CD4-positive, alpha-beta T cell treated with Interleukin-6 for 4 hours (primary cell): ENCODE data around the gene WBP1L.
"Not testable (repeated sequence)": the region's sequence is repeated elsewhere in the genome, so short reads cannot be mapped to it uniquely, and the experiment has no call there.

Source experiments
- DNase-seq: peaks from one replicate; pipeline ENCODE4 v3.0.0-alpha.2; 2020; ENCODE audit warnings: mixed read lengths

The WBP1L gene

GRCh38 chr10:102726274-102726673 is 17.5 kb upstream of the WBP1L start:
- no peak for DNase-seq

GRCh38 chr10:102727037-102727818 is 16.5 kb upstream of the WBP1L start:
- DNase-seq = no peak

DNA sequence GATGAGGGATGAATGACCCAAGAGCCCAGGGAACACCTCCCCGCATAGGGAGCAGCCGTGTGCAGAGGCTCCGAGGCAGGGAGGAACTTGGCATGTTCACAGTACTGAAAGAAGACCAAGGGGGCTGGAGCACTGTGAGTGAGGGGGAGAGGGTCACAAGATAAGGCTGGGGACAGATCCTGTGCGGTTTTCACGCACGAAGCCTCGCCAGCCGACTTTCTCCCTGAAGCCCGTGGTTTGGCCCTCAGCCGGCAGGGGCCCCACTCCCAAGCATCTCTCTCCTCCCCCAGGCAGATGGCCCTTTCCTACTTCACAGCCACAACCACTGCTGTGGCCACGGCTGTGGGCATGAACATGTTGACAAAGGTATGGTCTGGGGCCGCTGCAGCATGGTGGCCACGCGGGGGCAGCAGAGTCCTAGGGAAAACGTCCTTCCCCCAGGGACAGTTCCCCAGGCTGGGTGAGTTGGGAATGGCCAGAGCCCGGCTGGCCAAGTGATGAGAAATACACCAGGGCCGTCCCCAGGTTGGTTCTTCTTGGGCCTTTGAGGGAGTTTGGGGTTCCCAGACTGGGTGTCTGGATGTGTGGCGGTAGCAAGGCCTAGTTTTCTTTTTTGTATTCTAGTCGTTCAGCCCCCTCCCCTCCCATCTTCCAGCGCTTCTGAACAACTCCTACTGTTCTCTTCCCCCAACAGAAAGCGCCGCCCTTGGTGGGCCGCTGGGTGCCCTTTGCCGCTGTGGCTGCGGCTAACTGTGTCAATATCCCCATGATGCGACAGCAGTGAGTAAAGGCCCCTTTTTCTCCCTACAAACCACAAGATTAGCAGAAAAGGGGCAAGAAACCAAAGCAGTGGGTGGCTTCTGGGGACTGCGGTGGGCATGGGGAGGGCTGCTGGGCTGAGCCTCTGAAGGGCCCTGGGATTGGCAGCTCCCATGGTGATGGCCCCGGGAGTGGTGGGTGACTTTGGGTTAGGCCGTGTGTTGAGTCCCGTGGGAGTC is 14.4 kb upstream of the WBP1L start:
- peak; percentile 68 for DNase-seq

DNA sequence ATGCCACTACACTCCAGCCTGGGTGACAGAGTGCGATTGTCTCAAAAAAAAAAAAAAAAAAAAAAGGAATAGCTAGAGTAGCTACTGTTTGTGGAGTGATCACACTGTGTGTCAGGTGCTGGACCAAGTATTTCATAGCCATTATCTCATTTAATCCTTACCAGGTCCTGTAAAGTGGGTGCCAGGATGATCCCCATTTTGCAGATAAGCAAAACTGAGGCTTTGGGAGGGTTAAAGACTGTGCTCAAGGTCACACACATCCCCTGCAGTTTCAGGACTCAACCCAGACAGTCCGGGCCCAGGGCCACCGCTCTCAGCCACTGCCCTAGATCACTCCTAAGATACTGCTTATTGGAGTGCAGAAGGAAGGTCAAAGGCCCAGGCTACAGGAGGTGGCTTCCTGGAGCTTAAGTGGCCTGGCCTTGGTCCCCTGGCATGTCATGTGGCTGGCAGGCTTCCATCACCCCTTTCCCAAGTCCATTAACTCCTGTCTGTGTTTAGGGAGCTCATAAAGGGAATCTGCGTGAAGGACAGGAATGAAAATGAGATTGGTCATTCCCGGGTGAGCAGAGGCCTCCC is 12.4 kb upstream of the WBP1L start:
- DNase-seq = no peak

GRCh38 chr10:102732661-102733060 is 11.1 kb upstream of the WBP1L start:
- DNase-seq = no peak

DNA sequence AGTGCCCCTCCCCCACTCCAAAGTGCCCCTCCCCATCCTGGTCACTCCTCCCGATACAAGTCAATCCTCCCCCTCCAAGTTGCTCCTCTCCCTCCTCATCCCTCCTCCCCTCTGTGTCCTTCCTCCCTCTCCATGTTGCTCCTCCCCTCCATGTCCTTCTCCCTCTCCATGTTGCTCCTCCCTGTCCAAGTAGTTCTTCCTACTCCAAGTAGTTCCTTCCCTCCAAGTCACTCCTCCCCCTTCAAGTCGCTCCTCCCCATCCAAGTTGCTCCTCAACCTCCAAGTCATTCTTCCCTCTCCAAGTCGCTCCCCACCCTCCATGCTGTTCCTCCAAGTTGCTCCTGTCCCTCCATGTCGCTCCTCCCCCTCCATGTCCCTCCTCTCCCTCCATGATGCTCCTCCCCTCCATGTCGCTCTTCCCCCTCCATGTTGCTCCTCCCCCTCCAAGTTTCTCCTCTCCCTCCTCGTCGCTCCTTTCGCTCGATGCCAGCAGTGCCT is 8.6 kb upstream of the WBP1L start:
- no peak for DNase-seq

DNA sequence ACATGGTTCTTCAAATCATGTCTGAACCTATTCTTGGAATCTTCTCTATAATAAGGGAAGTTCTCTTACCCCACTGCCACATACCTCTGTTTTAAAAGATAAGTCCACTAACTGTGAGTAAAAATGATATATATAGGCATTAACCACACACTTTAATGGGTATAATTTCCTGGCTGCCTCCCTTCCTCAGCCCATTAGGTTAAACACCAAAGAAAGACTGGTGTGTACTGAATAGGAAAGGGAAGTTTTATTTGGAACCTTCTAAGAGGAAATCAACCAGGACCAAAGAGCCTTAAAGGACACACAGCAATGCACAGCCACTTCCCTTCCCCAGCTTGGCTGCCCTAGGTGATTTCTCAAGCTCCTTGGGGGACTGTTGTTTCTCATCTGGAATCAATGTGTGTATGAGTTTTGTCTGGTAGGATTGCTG is 5.0 kb upstream of the WBP1L start:
- no peak for DNase-seq

- DNase-seq = no peak
Measured at GRCh38 chr10:102740229-102740628, 3.5 kb upstream of the WBP1L start.

GRCh38 chr10:102741726-102742237 is 2.0 kb upstream of the WBP1L start:
- DNase-seq = no peak

DNA sequence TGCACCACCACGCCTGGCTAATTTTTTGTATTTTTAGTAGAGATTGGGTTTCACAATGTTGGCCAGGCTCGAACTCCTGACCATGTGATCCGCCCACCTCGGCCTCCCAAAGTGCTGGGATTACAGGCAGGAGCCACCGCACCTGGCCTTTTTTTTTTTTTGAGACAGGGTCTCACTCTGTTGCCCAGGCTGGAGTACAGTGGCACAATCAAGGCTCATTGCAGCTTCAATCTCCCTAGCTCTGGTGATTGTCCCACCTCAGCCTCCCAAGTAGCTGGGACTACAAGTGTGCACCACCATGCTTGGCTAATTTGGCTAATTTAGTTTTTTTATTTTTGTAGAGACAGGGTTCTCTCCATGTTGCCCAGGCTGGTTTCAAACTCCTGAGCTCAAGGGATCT is 1.4 kb upstream of the WBP1L start:
- not testable (repeated sequence) for DNase-seq

- DNase-seq = peak; percentile 7
Measured at GRCh38 chr10:102743078-102743587, 615 bp upstream of the WBP1L start.

DNA sequence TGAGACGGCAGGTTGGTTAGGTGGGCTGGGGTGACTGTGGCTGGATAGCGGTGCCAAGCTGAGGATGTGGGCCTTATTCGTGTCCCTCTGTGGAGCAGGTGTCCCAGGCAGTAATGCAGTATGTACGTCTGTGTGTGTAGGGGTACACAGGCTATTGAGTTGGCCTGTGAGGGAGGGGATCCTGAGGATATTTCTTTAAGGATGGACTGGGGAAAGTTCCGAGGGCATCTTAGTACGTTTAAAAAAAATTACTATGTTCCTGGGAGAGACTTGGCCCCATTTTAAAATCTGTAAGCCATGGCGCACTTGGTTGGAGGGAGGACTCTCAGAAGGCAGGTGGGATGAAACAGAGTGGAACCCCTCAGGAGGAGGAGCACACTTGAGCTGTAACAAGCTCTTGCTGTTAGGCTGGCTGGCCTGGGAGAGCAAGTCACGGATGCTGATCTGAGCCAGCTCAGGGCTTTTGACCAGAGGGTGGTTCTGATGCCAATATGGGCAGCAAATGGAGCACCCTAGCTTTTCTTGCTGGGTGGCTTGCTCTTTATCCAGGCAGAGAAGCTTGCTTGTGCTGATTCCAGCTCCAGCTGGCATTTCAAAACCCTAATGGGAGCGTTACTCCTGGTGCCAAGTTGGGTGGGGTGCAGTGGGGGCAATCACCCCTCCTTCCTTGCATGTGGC is 765 bp downstream of the WBP1L start:
- no peak for DNase-seq

DNA sequence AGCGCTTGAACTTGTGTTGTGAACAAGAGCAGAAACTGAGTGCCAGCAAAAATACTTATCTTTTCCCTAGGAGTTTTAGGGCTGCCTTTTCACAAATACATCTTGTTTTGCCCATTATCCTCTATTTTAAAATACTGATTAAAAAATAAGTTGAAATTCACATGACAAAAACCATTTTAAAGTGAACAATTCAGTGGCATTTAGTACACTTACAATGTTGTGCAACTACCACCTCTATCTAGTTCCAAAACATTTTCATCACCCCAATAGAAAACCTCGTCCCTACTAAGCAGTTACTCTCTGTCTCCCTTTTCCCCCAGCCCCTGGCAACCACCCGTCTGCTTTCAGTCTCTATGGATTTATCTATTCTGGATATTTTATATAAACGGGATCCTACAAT is 1.4 kb downstream of the WBP1L start:
- no peak for DNase-seq

GRCh38 chr10:102752266-102752930 is 8.7 kb downstream of the WBP1L start:
- no peak for DNase-seq

DNA sequence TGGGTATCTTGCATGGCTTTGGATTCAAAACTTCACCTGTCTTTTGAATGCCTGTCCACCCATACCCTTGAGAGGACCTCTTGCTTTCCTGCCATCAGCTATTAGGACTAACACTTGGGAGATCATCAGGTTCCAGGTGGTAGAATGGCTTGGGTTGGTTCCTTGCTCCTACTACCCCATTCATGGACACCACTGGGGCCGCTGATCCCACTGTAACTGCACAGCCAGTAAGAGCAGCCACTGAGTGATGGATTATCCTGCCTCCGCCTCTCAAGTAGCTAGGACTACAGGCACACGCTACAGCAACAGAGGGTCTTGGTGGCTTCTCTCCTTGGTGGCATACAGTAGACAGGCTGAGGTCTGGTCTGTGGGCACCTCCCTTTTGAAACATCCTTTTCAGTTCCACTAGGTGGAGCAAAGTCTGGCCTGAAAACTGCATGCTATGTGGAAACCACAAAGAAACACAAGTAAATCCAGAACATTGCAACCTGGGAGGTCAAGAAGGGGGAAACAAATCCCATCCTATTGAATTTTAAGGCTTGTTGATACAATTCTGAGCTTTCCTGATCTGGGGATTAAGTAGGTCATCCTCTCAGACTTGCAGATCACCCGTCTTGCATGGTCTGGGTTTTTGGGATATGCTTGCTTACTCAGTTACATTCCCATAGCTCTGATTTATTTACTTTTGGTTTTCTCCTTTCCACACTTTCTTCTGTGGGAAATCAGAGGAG is 9.4 kb downstream of the WBP1L start:
- DNase-seq = peak; percentile 13

- DNase-seq = no peak
Measured at GRCh38 chr10:102753718-102754117, 10.0 kb downstream of the WBP1L start.

GRCh38 chr10:102757323-102757722 is 13.6 kb downstream of the WBP1L start:
- DNase-seq = no peak

DNA sequence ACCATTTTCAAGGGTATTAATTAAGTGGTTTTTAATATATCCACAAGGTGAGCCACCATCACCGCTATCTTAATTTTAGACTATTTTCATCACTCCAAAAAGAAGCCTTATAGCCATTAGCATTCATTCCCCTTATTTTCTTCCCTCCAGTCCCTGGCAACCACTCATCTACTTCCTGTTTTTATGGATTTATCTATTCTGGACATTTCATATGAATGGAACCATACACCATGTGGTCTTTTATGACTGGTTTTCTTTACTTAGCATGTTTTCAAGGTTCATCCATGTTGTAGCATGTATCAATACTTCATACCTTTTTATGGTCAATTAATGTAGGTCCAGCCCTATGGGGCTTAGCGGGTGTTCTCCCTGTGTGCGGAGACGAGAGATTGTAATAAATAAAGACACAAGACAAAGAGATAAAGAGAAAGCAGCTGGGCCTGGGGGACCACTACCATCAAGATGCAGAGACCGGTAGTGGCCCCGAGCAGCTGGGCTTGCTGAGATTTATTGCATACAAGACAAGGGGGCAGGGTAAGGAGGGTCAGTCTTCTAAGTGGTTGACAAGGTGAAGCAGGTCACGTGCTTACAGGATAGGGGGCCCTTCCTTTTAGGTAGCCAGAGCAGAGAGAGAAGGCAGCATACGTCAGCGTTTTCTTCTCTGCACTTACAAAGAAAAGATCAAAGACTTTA is 14.6 kb downstream of the WBP1L start:
- no peak for DNase-seq

DNA sequence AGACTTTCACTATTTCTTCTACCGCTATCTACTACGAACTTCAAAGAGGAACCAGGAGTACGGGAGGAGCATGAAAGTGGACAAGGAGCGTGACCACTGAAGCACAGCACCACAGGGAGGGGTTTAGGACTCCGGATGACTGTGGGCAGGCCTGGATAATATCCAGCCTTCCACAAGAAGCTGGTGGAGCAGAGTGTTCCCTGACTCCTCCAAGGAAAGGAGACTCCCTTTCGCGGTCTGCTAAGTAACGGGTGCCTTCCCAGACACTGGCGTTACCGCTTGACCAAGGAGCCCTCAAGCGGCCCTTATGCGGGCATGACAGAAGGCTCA is 15.2 kb downstream of the WBP1L start:
- DNase-seq = not testable (repeated sequence)

DNA sequence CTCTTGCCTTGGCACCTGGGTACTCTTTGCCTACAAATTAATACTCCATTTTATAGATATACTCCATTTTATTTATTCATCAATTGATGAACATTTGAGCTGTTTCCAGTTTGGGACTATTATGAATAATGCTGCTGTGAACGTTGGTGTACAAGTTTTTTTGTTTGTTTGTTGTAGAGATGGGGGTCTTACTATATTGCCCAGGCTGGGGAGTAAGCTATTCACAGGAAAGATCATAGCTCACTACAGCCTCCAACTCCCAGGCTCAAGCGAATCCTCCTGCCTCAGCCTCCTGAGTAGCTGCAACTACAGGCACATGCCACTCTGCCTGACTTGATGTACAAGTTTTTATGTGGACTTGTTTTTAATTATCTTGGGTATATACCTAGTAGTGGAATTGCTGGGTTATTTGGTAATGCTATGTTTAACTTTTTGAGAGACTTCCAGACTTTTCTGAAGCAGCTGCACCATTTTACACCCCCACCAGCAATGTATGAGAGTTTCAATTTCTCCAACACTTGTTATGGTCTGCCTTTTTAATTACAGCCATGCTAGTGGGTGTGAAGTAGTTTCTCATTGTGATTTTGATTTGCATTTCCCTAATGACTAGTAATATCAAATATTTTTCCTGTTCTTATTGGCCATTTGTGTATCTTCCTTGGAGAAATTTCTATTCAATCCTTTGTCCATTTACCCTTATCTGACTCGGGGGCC is 15.9 kb downstream of the WBP1L start:
- no peak for DNase-seq
